Keratinocyte (primary cell): ENCODE results near the gene ZNF275. TPM values are rescaled to one million over a fixed set of nuclear protein-coding genes. Genes with fewer than 3 reads are reported as not detected.
"Not testable (repeated sequence)": the region's sequence is repeated elsewhere in the genome, so short reads cannot be mapped to it uniquely, and the experiment has no call there.

ENCODE experiments used
- DNase-seq: peaks from one replicate; pipeline ENCODE4 v3.0.0-alpha.2; 2011; ENCODE audit warnings: low read depth, missing footprints, low spot score
- FAIRE-seq: peaks from 2 replicates; lab custom pipeline; 2011; peaks lifted over from hg19 to GRCh38; lab: Jason Lieb, UNC
- H2AFZ ChIP-seq: 2 replicates; pipeline ENCODE4 v1.6.0; 2012; ENCODE audit warnings: low read length, control low read depth, inconsistent platforms; ENCODE audit not compliant: control insufficient read depth
- H3K27ac ChIP-seq: 2 replicates; pipeline ENCODE4 v1.5.1; 2011; ENCODE audit warnings: low read length; ENCODE audit not compliant: control insufficient read depth, insufficient read depth
- H3K27me3 ChIP-seq: 3 replicates; pipeline ENCODE4 v1.6.0; 2011; ENCODE audit warnings: low read length; ENCODE audit not compliant: control insufficient read depth, insufficient read depth; ENCODE audit errors: extremely low read depth
- H3K36me3 ChIP-seq, 2 experiments: 2 replicates in 1 of 2; 3 replicates in 1 of 2; pipeline ENCODE4 v1.5.1; 2011; ENCODE audit warnings: low read length in 2 of 2, mild to moderate bottlenecking in 1 of 2; ENCODE audit not compliant: control insufficient read depth in 2 of 2, insufficient read depth in 2 of 2; ENCODE audit errors: extremely low read depth in 1 of 2
- H3K4me1 ChIP-seq: 3 replicates; pipeline ENCODE4 v1.5.1; 2011; ENCODE audit warnings: low read length; ENCODE audit not compliant: control insufficient read depth, insufficient read depth; ENCODE audit errors: extremely low read depth
- H3K4me2 ChIP-seq: 3 replicates; pipeline ENCODE4 v1.6.0; 2011; ENCODE audit warnings: low read depth, low read length; ENCODE audit not compliant: control insufficient read depth, insufficient read depth; ENCODE audit errors: extremely low read depth
- H3K4me3 ChIP-seq, 3 experiments: fragments of 200-600 bp in 1 of 3; sonication (generic) in 1 of 3; 2 replicates in 2 of 3; 3 replicates in 1 of 3; pipeline ENCODE4 v1.5.1; 2011 to 2016; ENCODE audit warnings: low read length in 3 of 3, mild to moderate bottlenecking in 3 of 3, control low read depth in 2 of 3, inconsistent platforms in 1 of 3, low read depth in 1 of 3, mixed read lengths in 1 of 3, mixed run types in 1 of 3, moderate library complexity in 1 of 3; ENCODE audit not compliant: control insufficient read depth in 2 of 3, insufficient read depth in 2 of 3; ENCODE audit errors: extremely low read depth in 1 of 3
- H3K79me2 ChIP-seq: 2 replicates; pipeline ENCODE4 v1.6.0; 2012; ENCODE audit warnings: low read length; ENCODE audit not compliant: control insufficient read depth, insufficient read depth
- H3K9ac ChIP-seq: 3 replicates; pipeline ENCODE4 v1.6.0; 2011; ENCODE audit warnings: low read length; ENCODE audit not compliant: control insufficient read depth, insufficient read depth; ENCODE audit errors: extremely low read depth
- H3K9me1 ChIP-seq: 3 replicates; pipeline ENCODE4 v1.6.0; 2011; ENCODE audit warnings: low read length; ENCODE audit not compliant: control insufficient read depth, insufficient read depth; ENCODE audit errors: extremely low read depth
- H3K9me3 ChIP-seq: 2 replicates; pipeline ENCODE4 v1.5.1; 2012; ENCODE audit warnings: low read depth, low read length; ENCODE audit not compliant: control insufficient read depth
- H4K20me1 ChIP-seq: 3 replicates; pipeline ENCODE4 v1.6.0; 2011; ENCODE audit warnings: low read length; ENCODE audit not compliant: control insufficient read depth, insufficient read depth; ENCODE audit errors: extremely low read depth
- EZH2 ChIP-seq: IDR thresholded peaks from one replicate; pipeline ENCODE4 v1.6.1; 2012; ENCODE audit warnings: inconsistent platforms, mild to moderate bottlenecking, low read length, moderate library complexity
- dilution Hi-C: fragments of 300-500 bp; cut with MboI; formaldehyde crosslinking; loops from one replicate; pipeline ENCODE4 v1.7.0; 2020; ENCODE audit warnings: low sequenced_read_pairs; ENCODE audit not compliant: extremely low pct_ligation_motif_present
- polyA plus RNA-seq, 5 experiments: library from polyadenylated mRNA; depleted of rRNA in 3 of 5; stranded (reverse) in 3 of 5; stranded (forward) in 1 of 5; unstranded in 1 of 5; fragments of >200 nt; gene quantifications; 1 replicate in 1 of 5; 2 replicates in 3 of 5; 3 replicates in 1 of 5; pipeline versions ENCODE4 v1.2.1 to v1.2.3, GENCODE V29; 2011 to 2012; ENCODE audit warnings: missing spikeins in 2 of 5, low read depth in 1 of 5, low replicate concordance in 1 of 5
- TF ChIP-seq, protein P1 (sequence below), 3 experiments: IDR thresholded peaks in 1 of 3; conservative IDR thresholded peaks in 1 of 3; optimal IDR thresholded peaks in 1 of 3; 2 replicates in 2 of 3; 3 replicates in 1 of 3; pipeline versions ENCODE3 to v1.5.1; 2011; ENCODE audit warnings: low read length in 3 of 3, mild to moderate bottlenecking in 3 of 3, moderate library complexity in 2 of 3, control low read depth in 1 of 3, inconsistent platforms in 1 of 3; ENCODE audit not compliant: insufficient read depth in 2 of 3; ENCODE audit errors: extremely low read depth in 1 of 3

The ZNF275 gene
- polyA plus RNA-seq, 1 donor (not counting 4 experiments of a cell fraction or from before 2014, with no cell fraction given): 5.3 TPM

DNA sequence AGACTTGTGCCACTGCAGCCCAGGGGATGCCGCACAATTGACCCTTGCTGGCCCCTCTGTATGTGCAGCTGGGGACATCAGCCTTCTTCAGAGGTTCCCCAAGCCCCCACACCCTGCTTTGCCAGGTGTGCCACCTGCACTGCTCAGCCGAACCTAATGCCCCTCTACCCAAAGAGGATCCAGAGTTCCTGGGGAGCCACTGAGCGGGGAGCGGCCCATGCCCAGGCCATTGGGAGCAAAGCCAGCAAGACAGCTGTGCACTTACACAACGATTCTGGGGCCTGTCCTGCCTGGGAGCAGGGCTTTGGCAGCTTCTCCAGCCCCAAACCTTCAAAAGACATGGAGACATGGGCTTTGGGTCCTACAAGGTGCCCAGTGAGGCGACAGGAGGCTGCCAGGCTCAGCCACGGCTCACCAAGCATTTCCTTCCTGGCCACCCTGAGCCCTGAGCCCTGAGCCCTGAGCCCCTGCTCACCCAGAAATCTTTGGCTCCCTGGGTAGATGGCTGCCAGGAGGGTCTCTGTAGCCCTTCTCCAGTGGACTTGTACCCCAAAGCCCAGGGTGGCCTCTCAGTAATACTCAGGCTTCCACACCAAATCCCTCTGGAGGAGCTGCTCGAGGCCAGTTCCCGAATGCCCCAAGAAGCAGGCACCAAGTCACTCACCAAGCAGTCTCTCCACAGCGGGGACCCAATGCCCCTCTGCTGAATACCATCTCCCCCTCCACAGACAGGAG lies 54.2 kb downstream of the ZNF275 start:
- TF ChIP-seq EZH2: no peak
- TF ChIP-seq, protein P1, sequence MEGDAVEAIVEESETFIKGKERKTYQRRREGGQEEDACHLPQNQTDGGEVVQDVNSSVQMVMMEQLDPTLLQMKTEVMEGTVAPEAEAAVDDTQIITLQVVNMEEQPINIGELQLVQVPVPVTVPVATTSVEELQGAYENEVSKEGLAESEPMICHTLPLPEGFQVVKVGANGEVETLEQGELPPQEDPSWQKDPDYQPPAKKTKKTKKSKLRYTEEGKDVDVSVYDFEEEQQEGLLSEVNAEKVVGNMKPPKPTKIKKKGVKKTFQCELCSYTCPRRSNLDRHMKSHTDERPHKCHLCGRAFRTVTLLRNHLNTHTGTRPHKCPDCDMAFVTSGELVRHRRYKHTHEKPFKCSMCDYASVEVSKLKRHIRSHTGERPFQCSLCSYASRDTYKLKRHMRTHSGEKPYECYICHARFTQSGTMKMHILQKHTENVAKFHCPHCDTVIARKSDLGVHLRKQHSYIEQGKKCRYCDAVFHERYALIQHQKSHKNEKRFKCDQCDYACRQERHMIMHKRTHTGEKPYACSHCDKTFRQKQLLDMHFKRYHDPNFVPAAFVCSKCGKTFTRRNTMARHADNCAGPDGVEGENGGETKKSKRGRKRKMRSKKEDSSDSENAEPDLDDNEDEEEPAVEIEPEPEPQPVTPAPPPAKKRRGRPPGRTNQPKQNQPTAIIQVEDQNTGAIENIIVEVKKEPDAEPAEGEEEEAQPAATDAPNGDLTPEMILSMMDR (optimal IDR thresholded peaks at IDR 0.05 in 1 of 3, IDR thresholded peaks at IDR 0.05 in 1 of 3, conservative IDR thresholded peaks at IDR 0.05 in 1 of 3; ENCODE audit: extremely low read depth in 1 of 3, insufficient read depth in 2 of 3, low read length in 3 of 3): no peak

DNA sequence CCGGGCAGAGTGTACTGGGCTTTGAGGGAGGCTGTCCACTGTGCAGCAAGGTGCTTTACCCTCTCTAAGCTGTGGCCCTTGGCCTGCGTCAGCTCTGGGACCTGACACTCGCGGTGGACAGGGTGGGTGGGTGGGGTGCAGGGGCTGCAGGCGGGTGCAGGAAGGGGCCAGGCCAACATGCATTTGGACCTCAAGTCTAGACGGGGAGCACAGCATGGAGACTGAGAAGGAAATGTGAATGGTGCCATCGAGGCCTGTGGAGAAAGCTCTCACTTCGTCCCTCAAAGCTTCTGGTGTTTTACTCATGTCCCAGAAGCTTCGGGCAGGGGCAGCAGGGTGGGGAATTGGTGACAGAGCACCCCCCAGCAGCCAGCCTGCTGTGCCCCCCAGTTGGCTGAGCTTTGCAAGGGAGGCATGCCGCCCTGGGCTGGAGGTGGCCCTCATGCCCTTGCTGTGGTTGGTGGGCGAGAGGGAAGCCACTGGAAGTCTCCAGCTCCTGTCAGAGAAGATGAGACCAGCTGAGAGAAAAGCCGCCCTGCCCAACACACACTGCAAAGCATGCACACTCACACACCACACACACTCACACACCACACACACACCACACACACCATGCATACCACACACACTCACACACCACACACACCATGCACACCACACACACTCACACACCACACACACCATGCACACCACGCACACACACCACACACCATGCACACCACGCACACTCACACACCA lies 54.9 kb downstream of the ZNF275 start:
- no peak overlapping the region for H2AFZ ChIP-seq
- no peak overlapping the region for H3K4me2 ChIP-seq
- no peak for TF ChIP-seq EZH2
- TF ChIP-seq, protein P1 (optimal IDR thresholded peaks at IDR 0.05 in 1 of 3, IDR thresholded peaks at IDR 0.05 in 1 of 3, conservative IDR thresholded peaks at IDR 0.05 in 1 of 3; ENCODE audit: extremely low read depth in 1 of 3, insufficient read depth in 2 of 3, low read length in 3 of 3): no peak
- H3K9ac ChIP-seq: no peak overlapping the region
- no peaks in the 10 kb centered on the region for H4K20me1 ChIP-seq
- no peak overlapping the region for H3K27ac ChIP-seq
- no peak overlapping the region for H3K4me3 ChIP-seq
- DNase-seq (no peak), FAIRE-seq (no peak)
- no peaks in the 10 kb centered on the region for H3K36me3 ChIP-seq
- H3K4me1 ChIP-seq: no peaks in the 10 kb centered on the region
- H3K79me2 ChIP-seq: no peaks in the 10 kb centered on the region
- no peaks in the 10 kb centered on the region for H3K27me3 ChIP-seq
- H3K9me3 ChIP-seq: peaks cover 13% of the 10 kb centered on the region
- no peaks in the 10 kb centered on the region for H3K9me1 ChIP-seq
- dilution Hi-C loops: no loop called here

More for the DNA sequence above, 54.2 kb downstream of the ZNF275 start:
- DNase-seq (no peak), FAIRE-seq (no peak)
- H3K4me2 ChIP-seq: no peak overlapping the region
- H3K4me3 ChIP-seq: no peak overlapping the region
- peaks cover 20% of the 10 kb centered on the region for H3K9me3 ChIP-seq
- H3K4me1 ChIP-seq: no peaks in the 10 kb centered on the region
- H4K20me1 ChIP-seq: no peaks in the 10 kb centered on the region
- dilution Hi-C loops: no loop called here
- no peaks in the 10 kb centered on the region for H3K36me3 ChIP-seq
- no peak overlapping the region for H3K9ac ChIP-seq
- H3K9me1 ChIP-seq: no peaks in the 10 kb centered on the region
- no peak overlapping the region for H3K27ac ChIP-seq
- no peak overlapping the region for H2AFZ ChIP-seq
- H3K79me2 ChIP-seq: no peaks in the 10 kb centered on the region
- H3K27me3 ChIP-seq: no peaks in the 10 kb centered on the region

DNA sequence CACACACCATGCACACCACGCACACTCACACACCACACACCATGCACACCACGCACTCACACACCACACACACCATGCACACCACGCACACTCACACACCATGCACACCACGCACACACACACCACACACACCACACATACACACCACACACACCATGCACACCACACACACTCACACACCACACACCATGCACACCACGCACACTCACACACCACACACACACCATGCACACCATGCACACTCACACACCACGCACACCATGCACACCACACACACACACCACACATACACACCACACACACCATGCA lies 55.5 kb downstream of the ZNF275 start:
- H2AFZ ChIP-seq, H3K4me3 ChIP-seq, H3K4me2 ChIP-seq, H3K9ac ChIP-seq, H3K9me1 ChIP-seq, H3K27me3 ChIP-seq, H3K27ac ChIP-seq, H3K36me3 ChIP-seq, H3K4me1 ChIP-seq, H4K20me1 ChIP-seq, dilution Hi-C loops, FAIRE-seq, DNase-seq, H3K79me2 ChIP-seq: not testable (repeated sequence)
- peaks cover 13% of the 10 kb centered on the region for H3K9me3 ChIP-seq
